HG02840 (cell line): ENCODE data around the gene THSD4.

Experiments
- ATAC-seq: cut with Tn5 transposase; IDR thresholded peaks from one replicate; pipeline ENCODE4 v1.9.1; 2021; ENCODE audit warnings: mild to moderate bottlenecking, moderate library complexity, moderate number of reproducible peaks; ENCODE audit not compliant: unreplicated experiment, low FRiP score

The THSD4 gene

GRCh38 chr15:71547011-71547410 is 431.7 kb downstream of the THSD4 start:
- ATAC-seq = no peak

- no peak for ATAC-seq
Measured at GRCh38 chr15:71548401-71548807, 433.1 kb downstream of the THSD4 start.

- ATAC-seq = no peak
Measured at GRCh38 chr15:71549091-71549490, 433.8 kb downstream of the THSD4 start.

- ATAC-seq = no peak
Measured at GRCh38 chr15:71549697-71550096, 434.4 kb downstream of the THSD4 start.

GRCh38 chr15:71551566-71551965 is 436.3 kb downstream of the THSD4 start:
- no peak for ATAC-seq

- ATAC-seq = no peak
Measured at GRCh38 chr15:71559098-71559497, 443.8 kb downstream of the THSD4 start.

GRCh38 chr15:71559616-71560015 is 444.3 kb downstream of the THSD4 start:
- no peak for ATAC-seq

GRCh38 chr15:71562251-71562650 is 447.0 kb downstream of the THSD4 start:
- no peak for ATAC-seq

GRCh38 chr15:71564217-71564616 is 448.9 kb downstream of the THSD4 start:
- no peak for ATAC-seq

GRCh38 chr15:71565006-71565405 is 449.7 kb downstream of the THSD4 start:
- no peak for ATAC-seq

- ATAC-seq = no peak
Measured at GRCh38 chr15:71565631-71566160, 450.4 kb downstream of the THSD4 start.

- no peak for ATAC-seq
Measured at GRCh38 chr15:71566226-71566625, 451.0 kb downstream of the THSD4 start.

- ATAC-seq = no peak
Measured at GRCh38 chr15:71567173-71567572, 451.9 kb downstream of the THSD4 start.

GRCh38 chr15:71568227-71568626 is 453.0 kb downstream of the THSD4 start:
- ATAC-seq = no peak

GRCh38 chr15:71570736-71571135 is 455.5 kb downstream of the THSD4 start:
- ATAC-seq = no peak

GRCh38 chr15:71571641-71572040 is 456.4 kb downstream of the THSD4 start:
- ATAC-seq = no peak

GRCh38 chr15:71572452-71573053 is 457.3 kb downstream of the THSD4 start:
- no peak for ATAC-seq

GRCh38 chr15:71573599-71573998 is 458.3 kb downstream of the THSD4 start:
- ATAC-seq = no peak

GRCh38 chr15:71575474-71576045 is 460.3 kb downstream of the THSD4 start:
- ATAC-seq = no peak

- no peak for ATAC-seq
Measured at GRCh38 chr15:71577071-71577470, 461.8 kb downstream of the THSD4 start.

GRCh38 chr15:71581398-71581930 is 466.2 kb downstream of the THSD4 start:
- no peak for ATAC-seq

GRCh38 chr15:71585159-71585558 is 469.9 kb downstream of the THSD4 start:
- no peak for ATAC-seq
